Liver (tissue), 9 donors: ENCODE measurements around the gene CTTNBP2. TPM values are rescaled to one million over a fixed set of nuclear protein-coding genes. Genes with fewer than 3 reads are reported as not detected.

Experiments
- DNase-seq: peaks from one replicate; pipeline ENCODE4 v3.0.0-alpha.2; 2017; ENCODE audit warnings: low spot score
- H3K27ac ChIP-seq, 2 donors: one replicate each; pipeline ENCODE4 v1.7.0; 2013; ENCODE audit warnings: inconsistent platforms in 2 of 2, low read length in 2 of 2, control low read depth in 1 of 2, low read depth in 1 of 2, mild to moderate bottlenecking in 1 of 2
- H3K27me3 ChIP-seq, 4 donors: one replicate each; pipeline versions ENCODE4 v1.6.1 to v1.7.0; 2013; ENCODE audit warnings: low read length in 3 of 4, inconsistent platforms in 1 of 4, mild to moderate bottlenecking in 1 of 4, moderate library complexity in 1 of 4; ENCODE audit not compliant: control insufficient read depth in 4 of 4, insufficient read depth in 4 of 4
- H3K36me3 ChIP-seq, 4 donors: one replicate each; pipeline versions ENCODE4 v1.6.1 to v1.7.0; 2013; ENCODE audit warnings: low read length in 3 of 4, mild to moderate bottlenecking in 3 of 4, low read depth in 1 of 4, moderate library complexity in 1 of 4; ENCODE audit not compliant: control insufficient read depth in 4 of 4, insufficient read depth in 3 of 4
- H3K4me1 ChIP-seq, 4 donors: one replicate each; pipeline versions ENCODE4 v1.6.1 to v1.7.0; 2013; ENCODE audit warnings: low read length in 3 of 4, mild to moderate bottlenecking in 3 of 4, moderate library complexity in 1 of 4; ENCODE audit not compliant: control insufficient read depth in 4 of 4, insufficient read depth in 4 of 4
- H3K4me3 ChIP-seq, 3 donors: one replicate each; pipeline versions ENCODE4 v1.6.1 to v1.7.0; 2013; ENCODE audit warnings: low read length in 3 of 3, control low read depth in 1 of 3, low read depth in 1 of 3, mild to moderate bottlenecking in 1 of 3
- H3K9ac ChIP-seq, 2 donors: one replicate each; pipeline ENCODE4 v1.7.0; 2013; ENCODE audit warnings: low read length in 2 of 2, mild to moderate bottlenecking in 2 of 2, moderate library complexity in 2 of 2, control low read depth in 1 of 2, low read depth in 1 of 2
- H3K9me3 ChIP-seq, 4 donors: one replicate each; pipeline versions ENCODE4 v1.6.1 to v1.7.0; 2013; ENCODE audit warnings: low read length in 3 of 4; ENCODE audit not compliant: control insufficient read depth in 4 of 4
- ATF3 ChIP-seq: IDR thresholded peaks from 2 replicates; pipeline ENCODE4 v1.6.1; 2016; ENCODE audit warnings: antibody characterized with exemption
- CTCF ChIP-seq: fragments of 150-350 bp; IDR thresholded peaks from 2 replicates; pipeline ENCODE4 v1.5.1; 2017; ENCODE audit warnings: improper control_type of control experiment, low read depth, low read length; ENCODE audit not compliant: missing input control
- EGR1 ChIP-seq, 2 donors: IDR thresholded peaks; 2 replicates each; pipeline ENCODE4 v1.6.1; 2016 to 2018; ENCODE audit warnings: antibody characterized with exemption in 2 of 2, low read depth in 2 of 2
- FOXA1 ChIP-seq: IDR thresholded peaks from 2 replicates; pipeline ENCODE4 v1.6.1; 2016; ENCODE audit warnings: antibody characterized with exemption
- FOXA2 ChIP-seq: IDR thresholded peaks from 2 replicates; pipeline ENCODE4 v1.6.1; 2016; ENCODE audit warnings: antibody characterized with exemption
- GABPA ChIP-seq, 2 donors: IDR thresholded peaks in 1 of 2; conservative IDR thresholded peaks in 1 of 2; 2 replicates each; pipeline ENCODE4 v1.6.1; 2016; ENCODE audit warnings: antibody characterized with exemption in 2 of 2, mild to moderate bottlenecking in 1 of 2, moderate library complexity in 1 of 2
- HNF4A ChIP-seq, 2 donors: conservative IDR thresholded peaks; 2 replicates each; pipeline ENCODE4 v1.6.1; 2016; ENCODE audit warnings: antibody characterized with exemption in 2 of 2, mild to moderate bottlenecking in 2 of 2
- HNF4G ChIP-seq: IDR thresholded peaks from 2 replicates; pipeline ENCODE4 v1.6.1; 2016; ENCODE audit warnings: antibody characterized with exemption
- MAX ChIP-seq: IDR thresholded peaks from 2 replicates; pipeline ENCODE4 v1.6.1; 2016; ENCODE audit warnings: antibody characterized with exemption
- NR2F2 ChIP-seq: IDR thresholded peaks from 2 replicates; pipeline ENCODE4 v1.6.1; 2016; ENCODE audit warnings: antibody characterized with exemption
- RAD21 ChIP-seq, 2 donors: IDR thresholded peaks; 2 replicates each; pipeline ENCODE4 v1.6.1; 2016; ENCODE audit warnings: antibody characterized with exemption in 2 of 2, mild to moderate bottlenecking in 2 of 2
- REST ChIP-seq: IDR thresholded peaks from 2 replicates; pipeline ENCODE4 v1.6.1; 2016; ENCODE audit warnings: antibody characterized with exemption, mild to moderate bottlenecking
- ZBTB33 ChIP-seq: IDR thresholded peaks from 2 replicates; pipeline ENCODE4 v1.6.1; 2016; ENCODE audit warnings: antibody characterized with exemption
- WGBS: extraction: QIAGEN DNeasy Blood & Tissue Kit; methylation state at CpG from one replicate; pipeline ENCODE4 v1.1.7; 2013; 5-methylcytosine and 5-hydroxymethylcytosine counted together
- polyA plus RNA-seq, 2 donors: library from polyadenylated mRNA; stranded (reverse) in 1 of 2; unstranded in 1 of 2; fragments of 200-250 nt in 1 of 2; fragments of >200 nt in 1 of 2; fragmentation: Nextera tagmentation in 1 of 2; extraction: Ambion mirVana in 1 of 2; gene quantifications; one replicate each; pipeline versions ENCODE4 v1.2.1 to v1.2.3, GENCODE V29; 2013 to 2015
- total RNA-seq, 2 donors: library from RNA; depleted of rRNA; stranded (reverse); fragments of >200 nt; gene quantifications; one replicate each; pipeline ENCODE4 v1.2.3, GENCODE V29; 2014
- donor health status: healthy.
- donor health status: healthy.
- donor health status: healthy.
- donor health status: healthy.
- donor health status: healthy.

The CTTNBP2 gene
- total and polyA plus RNA-seq, 4 donors, result 1.2 to 1.7 (median 1.5) TPM

DNA sequence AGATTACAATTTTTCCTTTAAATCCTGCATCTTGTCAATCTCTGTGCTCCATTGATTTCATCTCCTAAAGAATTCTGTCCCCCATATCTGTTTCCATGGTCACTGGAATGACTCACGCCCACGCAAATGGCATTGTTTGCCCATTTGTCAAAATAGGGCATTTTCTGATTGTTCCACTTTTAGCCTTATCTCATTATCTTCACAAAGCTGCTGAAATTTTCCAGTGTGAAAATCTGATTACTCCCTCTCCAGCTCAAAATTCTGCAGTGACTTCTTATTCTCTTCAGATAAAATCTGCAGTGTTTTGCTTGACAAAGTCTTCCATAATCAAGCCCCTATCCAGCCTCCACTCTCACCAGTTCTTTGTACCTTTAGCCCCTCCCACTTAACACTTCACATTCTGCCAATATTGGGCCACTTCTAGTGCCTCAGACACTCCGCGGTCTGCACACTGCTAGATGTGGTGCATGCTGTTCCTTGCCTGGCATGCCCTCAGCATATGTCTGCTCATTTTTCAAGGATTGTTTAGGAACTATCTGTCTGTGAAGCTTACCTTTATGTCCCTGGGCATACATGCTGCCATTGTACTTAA is 33.9 kb upstream of the CTTNBP2 start:
- TF ChIP-seq GABPA (IDR thresholded peaks at IDR 0.05 in 1 of 2, conservative IDR thresholded peaks at IDR 0.05 in 1 of 2), result no peak
- H3K27me3 ChIP-seq, result no peaks in the 10 kb centered on the region
- H3K9ac ChIP-seq, result no peak overlapping the region
- H3K9me3 ChIP-seq, result no peaks in the 10 kb centered on the region
- H3K4me1 ChIP-seq, result no peaks in the 10 kb centered on the region
- no peak overlapping the region for H3K27ac ChIP-seq
- H3K4me3 ChIP-seq, result no peak overlapping the region
- WGBS, result 81% methylated on average over 4 of the region's 4 CpGs
- no peak for DNase-seq
- H3K36me3 ChIP-seq, result no peaks in the 10 kb centered on the region

- Histone ChIP-seq H3K4me1 (no peaks in the 10 kb centered on the region), H3K27ac (no peak overlapping the region), H3K36me3 (no peaks in the 10 kb centered on the region), H3K4me3 (no peak overlapping the region), H3K9me3 (no peaks in the 10 kb centered on the region), H3K9ac (no peak overlapping the region), H3K27me3 (no peaks in the 10 kb centered on the region)
- WGBS, result 88% methylated on average over 5 of the region's 5 CpGs
- no peak for DNase-seq
- TF ChIP-seq MAX (no peak), ZBTB33 (no peak), FOXA1 (no peak), CTCF (no peak), FOXA2 (no peak), HNF4G (no peak), NR2F2 (no peak), EGR1 (IDR thresholded peaks at IDR 0.05; ENCODE audit: low read depth in 2 of 2) (no peak), HNF4A (conservative IDR thresholded peaks at IDR 0.05) (no peak), ATF3 (no peak), RAD21 (IDR thresholded peaks at IDR 0.05) (no peak), GABPA (IDR thresholded peaks at IDR 0.05 in 1 of 2, conservative IDR thresholded peaks at IDR 0.05 in 1 of 2) (no peak), REST (no peak)
Observed at GRCh38 chr7:117902314-117902889, 29.2 kb upstream of the CTTNBP2 start.
